ENCODE measurements around the gene GNG12.
"Not testable (repeated sequence)": the region's sequence is repeated elsewhere in the genome, so short reads cannot be mapped to it uniquely, and the experiment has no call there.

Gene GNG12

DNA sequence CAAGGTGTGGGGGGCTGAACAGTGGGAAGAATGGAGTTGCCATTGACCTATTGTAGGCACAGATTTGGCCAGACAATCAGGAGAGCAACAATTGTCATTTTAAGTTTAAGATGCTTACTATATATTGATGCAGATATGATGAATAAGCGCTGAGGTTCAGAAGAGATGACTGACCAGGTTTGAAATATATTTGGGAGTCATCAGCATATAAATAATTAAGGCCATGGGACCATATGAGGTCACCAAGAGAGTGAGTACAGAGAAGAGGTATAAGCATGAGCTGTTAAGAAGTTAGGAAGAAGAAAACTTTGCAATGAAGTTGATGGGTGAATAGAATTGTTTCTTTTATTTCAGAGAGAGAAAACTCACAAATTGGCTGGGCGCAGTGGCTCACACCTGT is 152.8 kb downstream of the GNG12 start:
- no peak for DNase-seq (ENCODE audit: low spot score)

- DNase-seq (ENCODE audit: low spot score) = no peak
Measured at GRCh38 chr1:67679691-67680090, 153.6 kb downstream of the GNG12 start.

DNA sequence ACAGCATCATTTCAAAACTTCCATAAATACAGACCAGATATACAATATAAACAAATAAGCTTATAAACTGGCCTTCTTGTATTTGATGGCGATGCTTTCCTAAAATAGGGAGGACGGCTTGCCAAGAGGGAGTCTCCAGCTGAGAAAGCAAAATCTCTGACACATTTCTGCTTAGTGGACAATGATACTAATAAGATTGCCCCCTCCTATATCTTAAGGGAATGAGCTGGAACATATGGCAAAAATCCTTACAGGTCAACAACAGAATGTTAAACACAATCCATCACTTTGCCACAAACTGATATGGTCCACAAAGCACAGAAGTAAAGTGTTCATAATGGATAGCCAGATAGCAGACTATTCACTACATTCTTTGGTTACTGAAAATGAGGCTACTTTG is 155.3 kb downstream of the GNG12 start:
- no peak for DNase-seq (ENCODE audit: low spot score)

DNA sequence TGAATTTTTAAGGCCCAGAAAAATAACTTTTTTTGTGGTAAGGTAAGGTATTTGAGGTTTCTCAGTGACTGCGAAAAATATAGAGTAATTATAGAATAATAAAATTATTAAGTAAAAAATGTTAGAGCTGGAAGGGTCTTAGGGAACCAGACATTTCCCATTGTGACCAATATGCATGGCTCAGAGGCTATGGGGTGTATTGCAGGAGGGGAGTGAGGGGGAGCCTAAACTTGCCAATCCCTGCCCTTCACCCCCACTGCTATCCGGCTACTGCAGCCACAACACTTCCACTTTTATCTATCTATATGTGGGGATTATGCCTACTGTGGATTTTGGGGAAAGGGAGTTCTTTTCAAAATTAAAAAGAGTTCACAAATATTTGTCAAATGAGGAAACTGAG is 155.9 kb downstream of the GNG12 start:
- DNase-seq (ENCODE audit: low spot score) = no peak

GRCh38 chr1:67676946-67677345 is 156.3 kb downstream of the GNG12 start:
- no peak for DNase-seq (ENCODE audit: low spot score)

- DNase-seq (ENCODE audit: low spot score) = no peak
Measured at GRCh38 chr1:67676287-67676686, 157.0 kb downstream of the GNG12 start.

DNA sequence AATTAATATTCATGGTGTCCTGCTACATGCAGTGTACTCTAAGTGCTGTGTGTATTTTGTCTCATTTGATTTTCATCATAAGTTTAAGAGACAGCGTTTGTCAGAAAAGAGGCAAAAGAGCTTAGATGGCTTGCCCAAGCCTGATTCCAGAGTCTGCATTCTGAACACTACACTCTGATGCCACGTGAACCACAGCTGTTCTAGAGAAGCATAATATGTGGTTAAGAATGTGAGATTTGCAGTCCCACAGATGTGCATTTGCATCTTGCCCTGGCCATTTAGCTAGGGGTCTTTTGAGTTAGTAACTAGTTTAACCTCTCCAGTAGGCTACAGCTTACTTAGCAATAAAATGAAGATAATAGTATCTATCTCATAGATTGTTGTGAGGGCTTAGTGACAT is 157.5 kb downstream of the GNG12 start:
- no peak for DNase-seq (ENCODE audit: low spot score)

DNA sequence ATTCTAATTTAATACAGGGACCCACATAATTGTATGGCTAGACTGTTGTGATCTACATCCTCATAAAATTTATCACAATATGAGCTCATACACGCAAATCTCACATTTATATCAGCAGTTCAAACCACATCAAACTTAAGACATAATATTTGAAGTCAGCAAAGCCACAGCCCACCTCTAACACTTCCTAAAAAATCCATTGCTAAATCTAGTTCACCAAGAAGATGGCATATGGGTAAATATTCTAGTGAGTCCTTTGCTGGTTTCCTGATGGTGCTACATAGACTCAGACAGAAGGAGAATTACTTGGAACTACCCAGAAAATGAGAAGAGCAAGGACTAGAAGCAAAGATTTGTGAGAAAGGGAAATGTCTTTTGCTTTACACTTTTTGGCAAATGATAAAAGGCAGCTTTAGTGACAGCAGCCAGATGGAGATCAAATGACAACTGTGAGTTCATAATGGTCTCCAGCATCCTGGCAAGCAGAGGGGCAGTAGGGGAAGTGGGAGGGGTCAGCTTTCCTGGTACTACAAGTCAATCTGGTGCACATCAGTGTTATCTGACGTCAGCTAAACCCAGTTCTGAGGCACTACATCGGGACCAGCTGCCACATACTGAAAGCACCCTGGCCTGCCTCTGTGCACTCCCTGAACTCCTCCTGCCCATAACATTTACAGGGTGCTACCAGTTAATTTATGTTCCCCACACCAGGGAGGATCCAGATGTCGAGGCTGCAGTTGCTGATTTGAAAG is 158.8 kb downstream of the GNG12 start:
- DNase-seq (ENCODE audit: low spot score) = no peak

DNA sequence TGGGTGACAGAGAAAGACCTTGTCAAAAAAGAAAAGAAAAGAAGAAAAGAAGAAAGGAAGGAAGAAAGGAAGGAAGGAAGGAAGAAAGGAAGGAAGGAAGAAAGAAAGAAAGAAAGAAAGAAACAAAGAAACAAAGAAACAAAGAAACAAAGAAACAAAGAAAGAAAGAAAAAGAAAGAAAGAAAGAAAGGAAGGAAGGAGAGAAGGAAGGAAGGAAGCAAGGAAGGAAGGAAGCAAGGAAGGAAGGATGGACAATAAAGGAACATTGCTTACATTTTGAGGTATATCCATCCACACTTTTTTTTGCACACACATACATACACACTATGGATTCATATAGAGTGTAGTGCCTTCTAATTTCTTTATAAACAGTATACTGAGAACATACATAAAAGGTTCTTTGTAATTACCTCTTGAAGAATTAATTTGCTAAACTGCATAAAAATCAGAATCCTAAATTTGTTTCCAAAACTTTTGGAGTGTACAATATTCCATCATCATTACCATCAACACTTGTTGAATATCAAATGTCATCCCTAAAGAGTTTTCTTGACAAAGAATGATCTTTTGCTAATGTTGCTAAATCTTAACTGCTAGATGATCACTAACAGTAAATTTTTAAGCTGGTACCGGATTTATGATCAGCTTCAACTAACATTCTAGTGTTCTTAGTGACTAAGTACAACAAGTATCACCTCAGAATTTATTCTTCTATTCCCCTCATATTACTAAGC is 159.6 kb downstream of the GNG12 start:
- no peak for DNase-seq (ENCODE audit: low spot score)

GRCh38 chr1:67672260-67672803 is 160.9 kb downstream of the GNG12 start:
- DNase-seq (ENCODE audit: low spot score) = no peak

- DNase-seq (ENCODE audit: low spot score) = no peak
Measured at GRCh38 chr1:67668660-67669059, 164.6 kb downstream of the GNG12 start.

GRCh38 chr1:67666636-67667035 is 166.6 kb downstream of the GNG12 start:
- no peak for DNase-seq (ENCODE audit: low spot score)

DNA sequence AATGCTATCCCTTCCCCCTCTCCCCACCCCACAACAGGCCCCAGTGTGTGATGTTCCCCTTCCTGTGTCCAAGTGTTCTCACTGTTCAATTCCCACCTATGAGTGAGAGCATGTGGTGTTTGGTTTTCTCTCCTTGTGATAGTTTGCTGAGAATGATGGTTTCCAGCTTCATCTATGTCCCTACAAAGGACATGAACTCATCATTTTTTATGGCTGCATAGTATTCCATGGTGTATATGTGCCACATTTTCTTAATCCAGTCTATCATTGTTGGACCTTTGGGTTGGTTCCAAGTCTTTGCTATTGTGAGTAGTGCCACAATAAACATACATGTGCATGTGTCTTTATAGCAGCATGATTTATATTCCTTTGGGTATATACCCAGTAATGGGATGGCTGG is 168.0 kb downstream of the GNG12 start:
- DNase-seq (ENCODE audit: low spot score) = not testable (repeated sequence)

- DNase-seq (ENCODE audit: low spot score) = no peak
Measured at GRCh38 chr1:67664048-67664447, 169.2 kb downstream of the GNG12 start.

DNA sequence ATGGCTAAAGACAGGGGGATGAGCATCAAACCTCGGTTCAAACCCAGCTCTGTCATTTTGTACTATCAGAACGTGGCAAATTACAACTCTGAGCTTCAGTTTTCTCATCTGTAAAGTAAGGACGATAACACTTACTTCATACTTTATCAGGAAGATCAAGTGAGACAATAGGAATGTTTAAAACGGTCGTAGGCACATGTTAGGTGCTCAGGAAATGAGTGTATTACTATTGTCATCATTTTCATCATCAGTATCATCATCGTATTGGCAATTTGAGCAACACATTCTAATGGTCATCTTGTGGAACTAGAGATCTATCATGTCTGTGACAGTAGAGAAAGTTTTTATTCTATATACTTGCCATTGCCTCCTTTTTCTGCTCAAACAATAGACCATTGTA is 170.4 kb downstream of the GNG12 start:
- DNase-seq (ENCODE audit: low spot score) = no peak

- no peak for DNase-seq (ENCODE audit: low spot score)
Measured at GRCh38 chr1:67659229-67659628, 174.0 kb downstream of the GNG12 start.

DNA sequence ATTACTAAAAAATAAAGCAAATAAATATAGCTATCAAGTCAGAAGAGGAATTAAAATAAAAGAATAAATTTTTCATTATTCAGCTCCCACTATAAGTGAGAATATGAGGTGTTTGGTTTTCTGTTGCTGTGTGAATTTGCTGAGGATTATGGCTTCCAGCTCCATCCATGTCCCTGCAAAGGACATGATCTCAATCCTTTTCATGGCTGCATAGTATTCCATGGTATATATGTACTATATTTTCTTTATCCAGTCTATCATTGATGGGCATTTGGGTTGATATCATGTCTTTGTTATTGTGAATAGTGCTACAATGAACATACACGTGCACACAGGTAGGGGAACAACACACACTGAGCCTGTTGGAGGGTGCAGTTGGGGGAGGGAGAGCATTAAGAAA is 176.1 kb downstream of the GNG12 start:
- DNase-seq (ENCODE audit: low spot score) = not testable (repeated sequence)

DNA sequence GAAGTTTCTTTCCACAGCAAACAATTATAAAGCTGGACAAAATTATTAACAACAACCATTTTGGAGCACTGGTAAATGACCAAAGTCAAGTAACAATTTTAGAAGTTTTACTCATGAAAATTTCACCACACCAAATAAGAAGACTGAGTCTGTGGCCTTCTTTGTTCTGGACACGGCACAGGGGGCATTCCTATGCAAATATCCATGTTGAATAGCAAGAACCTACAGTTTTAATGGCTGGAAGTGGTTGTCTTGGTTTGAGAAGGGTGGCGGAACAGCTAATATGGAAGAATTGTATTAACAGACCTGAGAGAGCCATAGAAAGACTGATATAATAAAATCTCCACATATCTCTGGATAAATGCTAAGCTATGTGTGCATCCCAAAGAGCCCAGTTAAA is 177.7 kb downstream of the GNG12 start:
- DNase-seq (ENCODE audit: low spot score) = no peak

GRCh38 chr1:67653304-67653703 is 180.0 kb downstream of the GNG12 start:
- no peak for DNase-seq (ENCODE audit: low spot score)

GRCh38 chr1:67652800-67653199 is 180.5 kb downstream of the GNG12 start:
- no peak for DNase-seq (ENCODE audit: low spot score)

All from kidney capillary endothelial cell (primary cell).